ENCODE results near the gene USP31. TPM values are rescaled to one million over a fixed set of nuclear protein-coding genes. Genes with fewer than 3 reads are reported as not detected.

The USP31 gene
- total and polyA plus RNA-seq, 2 of the 13 experiments (the other 11 are each of a cell fraction or from before 2014, with no cell fraction given), result 22.5 to 23.3 TPM

DNA sequence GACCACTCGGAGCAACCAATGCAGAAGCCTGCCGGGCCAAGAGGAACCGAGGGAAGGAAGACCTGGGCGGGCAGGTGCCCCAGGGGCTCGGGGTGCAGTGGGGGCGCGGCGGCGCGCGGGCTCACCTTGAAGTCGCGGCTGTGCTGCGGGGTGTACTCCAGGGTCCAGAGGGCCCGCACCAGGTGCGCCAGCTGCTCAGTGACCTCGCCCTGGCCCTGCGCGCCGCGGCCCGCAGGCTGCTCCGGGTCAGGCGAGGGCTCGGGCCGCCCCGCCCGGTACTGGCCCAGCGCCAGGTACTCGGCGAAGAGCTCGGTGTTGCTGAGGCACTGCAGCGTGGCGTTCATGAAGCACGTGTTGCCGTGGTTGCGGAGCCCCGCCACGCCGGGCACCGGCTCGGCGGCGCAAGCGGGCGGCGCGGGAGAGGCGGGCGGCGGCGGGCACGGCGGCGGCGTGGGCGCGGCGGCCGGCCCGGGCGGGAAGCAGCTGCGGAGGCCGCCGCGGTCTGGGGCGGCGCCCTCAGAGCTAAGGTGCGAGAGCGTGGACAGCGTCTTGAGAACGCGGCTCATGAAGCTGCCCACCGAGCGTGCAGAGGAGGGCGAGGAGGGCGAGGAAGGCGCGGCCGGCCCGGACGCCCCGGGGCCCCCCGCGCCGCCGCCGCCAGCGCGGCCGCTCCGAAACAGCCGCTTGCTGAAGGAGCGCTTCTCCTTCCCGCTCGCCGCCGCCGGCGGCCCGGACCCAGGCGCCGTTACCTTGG is 562 bp downstream of the USP31 start (continued):
- TF ChIP-seq, protein P1, sequence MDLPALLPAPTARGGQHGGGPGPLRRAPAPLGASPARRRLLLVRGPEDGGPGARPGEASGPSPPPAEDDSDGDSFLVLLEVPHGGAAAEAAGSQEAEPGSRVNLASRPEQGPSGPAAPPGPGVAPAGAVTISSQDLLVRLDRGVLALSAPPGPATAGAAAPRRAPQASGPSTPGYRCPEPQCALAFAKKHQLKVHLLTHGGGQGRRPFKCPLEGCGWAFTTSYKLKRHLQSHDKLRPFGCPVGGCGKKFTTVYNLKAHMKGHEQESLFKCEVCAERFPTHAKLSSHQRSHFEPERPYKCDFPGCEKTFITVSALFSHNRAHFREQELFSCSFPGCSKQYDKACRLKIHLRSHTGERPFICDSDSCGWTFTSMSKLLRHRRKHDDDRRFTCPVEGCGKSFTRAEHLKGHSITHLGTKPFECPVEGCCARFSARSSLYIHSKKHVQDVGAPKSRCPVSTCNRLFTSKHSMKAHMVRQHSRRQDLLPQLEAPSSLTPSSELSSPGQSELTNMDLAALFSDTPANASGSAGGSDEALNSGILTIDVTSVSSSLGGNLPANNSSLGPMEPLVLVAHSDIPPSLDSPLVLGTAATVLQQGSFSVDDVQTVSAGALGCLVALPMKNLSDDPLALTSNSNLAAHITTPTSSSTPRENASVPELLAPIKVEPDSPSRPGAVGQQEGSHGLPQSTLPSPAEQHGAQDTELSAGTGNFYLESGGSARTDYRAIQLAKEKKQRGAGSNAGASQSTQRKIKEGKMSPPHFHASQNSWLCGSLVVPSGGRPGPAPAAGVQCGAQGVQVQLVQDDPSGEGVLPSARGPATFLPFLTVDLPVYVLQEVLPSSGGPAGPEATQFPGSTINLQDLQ (CRISPR knock-in tag; IDR thresholded peaks at IDR 0.05), result no peak; the same call in 1 of the 2 replicates
- TF ChIP-seq IRF2 (CRISPR knock-in tag; IDR thresholded peaks at IDR 0.05) (peak; percentile 75; the same call in 1 of the 2 replicates), ZNF557 (CRISPR knock-in tag; IDR thresholded peaks at IDR 0.05) (no peak), GATA4 (IDR thresholded peaks at IDR 0.05; ENCODE audit: borderline replicate concordance, low read depth) (no peak), ZNF850 (CRISPR knock-in tag; conservative IDR thresholded peaks at IDR 0.05) (no peak), BCL6 (CRISPR knock-in tag; IDR thresholded peaks at IDR 0.05) (no peak), ZNF282 (IDR thresholded peaks at IDR 0.05; ENCODE audit: partially characterized antibody) (no peak), NFYC (CRISPR knock-in tag; IDR thresholded peaks at IDR 0.05) (no peak; the same call in 1 of the 2 replicates), HNRNPLL (IDR thresholded peaks at IDR 0.05; ENCODE audit: low read depth, low read length, poor library complexity, severe bottlenecking) (peak; percentile 91), KMT2A (CRISPR knock-in tag; IDR thresholded peaks at IDR 0.05) (peak; percentile 85), CHD2 (IDR thresholded peaks at IDR 0.05; ENCODE audit: low read depth, low read length) (no peak; the same call in 1 of the 2 replicates), ZNF780A (CRISPR knock-in tag; IDR thresholded peaks at IDR 0.05) (peak; percentile 83), ZSCAN22 (CRISPR knock-in tag; IDR thresholded peaks at IDR 0.05) (peak; percentile 81), SAFB2 (CRISPR knock-in tag; IDR thresholded peaks at IDR 0.05; ENCODE audit: borderline replicate concordance, low read depth) (peak; percentile 96), SOX13 (IDR thresholded peaks at IDR 0.05) (no peak), SOX13 (CRISPR knock-in tag; conservative IDR thresholded peaks at IDR 0.05 in 1 of 2, IDR thresholded peaks at IDR 0.05 in 1 of 2) (no peak; a peak in 1 of 4 replicates), ZNF615 (CRISPR knock-in tag; IDR thresholded peaks at IDR 0.05; ENCODE audit: borderline replicate concordance) (no peak), GATAD2A (CRISPR knock-in tag; IDR thresholded peaks at IDR 0.05) (no peak)
- TF ChIP-seq, protein P2, sequence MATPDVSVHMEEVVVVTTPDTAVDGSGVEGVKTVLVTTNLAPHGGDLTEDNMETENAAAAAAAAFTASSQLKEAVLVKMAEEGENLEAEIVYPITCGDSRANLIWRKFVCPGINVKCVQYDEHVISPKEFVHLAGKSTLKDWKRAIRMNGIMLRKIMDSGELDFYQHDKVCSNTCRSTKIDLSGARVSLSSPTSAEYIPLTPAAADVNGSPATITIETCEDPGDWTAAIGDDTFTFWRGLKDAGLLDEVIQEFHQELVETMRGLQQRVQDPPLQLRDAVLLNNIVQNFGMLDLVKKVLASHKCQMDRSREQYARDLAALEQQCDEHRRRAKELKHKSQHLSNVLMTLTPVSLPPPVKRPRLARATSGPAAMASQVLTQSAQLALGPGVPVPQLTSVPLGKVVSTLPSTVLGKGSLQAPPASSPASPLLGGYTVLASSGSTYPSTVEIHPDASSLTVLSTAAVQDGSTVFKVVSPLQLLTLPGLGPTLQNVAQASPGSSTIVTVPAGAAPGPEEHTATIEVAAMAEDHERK (CRISPR knock-in tag; IDR thresholded peaks at IDR 0.05; ENCODE audit: low read depth), result no peak
- TF ChIP-seq, protein P3, sequence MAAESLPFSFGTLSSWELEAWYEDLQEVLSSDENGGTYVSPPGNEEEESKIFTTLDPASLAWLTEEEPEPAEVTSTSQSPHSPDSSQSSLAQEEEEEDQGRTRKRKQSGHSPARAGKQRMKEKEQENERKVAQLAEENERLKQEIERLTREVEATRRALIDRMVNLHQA (CRISPR knock-in tag; IDR thresholded peaks at IDR 0.05), result no peak
- TF ChIP-seq, protein P4, sequence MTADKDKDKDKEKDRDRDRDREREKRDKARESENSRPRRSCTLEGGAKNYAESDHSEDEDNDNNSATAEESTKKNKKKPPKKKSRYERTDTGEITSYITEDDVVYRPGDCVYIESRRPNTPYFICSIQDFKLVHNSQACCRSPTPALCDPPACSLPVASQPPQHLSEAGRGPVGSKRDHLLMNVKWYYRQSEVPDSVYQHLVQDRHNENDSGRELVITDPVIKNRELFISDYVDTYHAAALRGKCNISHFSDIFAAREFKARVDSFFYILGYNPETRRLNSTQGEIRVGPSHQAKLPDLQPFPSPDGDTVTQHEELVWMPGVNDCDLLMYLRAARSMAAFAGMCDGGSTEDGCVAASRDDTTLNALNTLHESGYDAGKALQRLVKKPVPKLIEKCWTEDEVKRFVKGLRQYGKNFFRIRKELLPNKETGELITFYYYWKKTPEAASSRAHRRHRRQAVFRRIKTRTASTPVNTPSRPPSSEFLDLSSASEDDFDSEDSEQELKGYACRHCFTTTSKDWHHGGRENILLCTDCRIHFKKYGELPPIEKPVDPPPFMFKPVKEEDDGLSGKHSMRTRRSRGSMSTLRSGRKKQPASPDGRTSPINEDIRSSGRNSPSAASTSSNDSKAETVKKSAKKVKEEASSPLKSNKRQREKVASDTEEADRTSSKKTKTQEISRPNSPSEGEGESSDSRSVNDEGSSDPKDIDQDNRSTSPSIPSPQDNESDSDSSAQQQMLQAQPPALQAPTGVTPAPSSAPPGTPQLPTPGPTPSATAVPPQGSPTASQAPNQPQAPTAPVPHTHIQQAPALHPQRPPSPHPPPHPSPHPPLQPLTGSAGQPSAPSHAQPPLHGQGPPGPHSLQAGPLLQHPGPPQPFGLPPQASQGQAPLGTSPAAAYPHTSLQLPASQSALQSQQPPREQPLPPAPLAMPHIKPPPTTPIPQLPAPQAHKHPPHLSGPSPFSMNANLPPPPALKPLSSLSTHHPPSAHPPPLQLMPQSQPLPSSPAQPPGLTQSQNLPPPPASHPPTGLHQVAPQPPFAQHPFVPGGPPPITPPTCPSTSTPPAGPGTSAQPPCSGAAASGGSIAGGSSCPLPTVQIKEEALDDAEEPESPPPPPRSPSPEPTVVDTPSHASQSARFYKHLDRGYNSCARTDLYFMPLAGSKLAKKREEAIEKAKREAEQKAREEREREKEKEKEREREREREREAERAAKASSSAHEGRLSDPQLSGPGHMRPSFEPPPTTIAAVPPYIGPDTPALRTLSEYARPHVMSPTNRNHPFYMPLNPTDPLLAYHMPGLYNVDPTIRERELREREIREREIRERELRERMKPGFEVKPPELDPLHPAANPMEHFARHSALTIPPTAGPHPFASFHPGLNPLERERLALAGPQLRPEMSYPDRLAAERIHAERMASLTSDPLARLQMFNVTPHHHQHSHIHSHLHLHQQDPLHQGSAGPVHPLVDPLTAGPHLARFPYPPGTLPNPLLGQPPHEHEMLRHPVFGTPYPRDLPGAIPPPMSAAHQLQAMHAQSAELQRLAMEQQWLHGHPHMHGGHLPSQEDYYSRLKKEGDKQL (CRISPR knock-in tag; IDR thresholded peaks at IDR 0.05; ENCODE audit: low read depth), result 0 out of 2 replicates have a peak, but pooled peaks have one; percentile 30

Measured in HepG2 (cell line).